GM23248 (cell line): ENCODE measurements around the gene FABP1.

Source experiments
- EZH2 ChIP-seq: fragments of 200-600 bp; sonication (generic); IDR thresholded peaks from 2 replicates; pipeline ENCODE4 v1.6.1; 2018; ENCODE audit warnings: antibody characterized with exemption, mild to moderate bottlenecking; ENCODE audit not compliant: insufficient read depth, poor library complexity, severe bottlenecking
- EZH2phosphoT487 ChIP-seq: fragments of 200-600 bp; sonication (generic); IDR thresholded peaks from 2 replicates; pipeline ENCODE4 v1.6.1; 2018; ENCODE audit warnings: antibody characterized with exemption, moderate library complexity, mild to moderate bottlenecking, low read depth; ENCODE audit not compliant: insufficient read depth

DNA sequence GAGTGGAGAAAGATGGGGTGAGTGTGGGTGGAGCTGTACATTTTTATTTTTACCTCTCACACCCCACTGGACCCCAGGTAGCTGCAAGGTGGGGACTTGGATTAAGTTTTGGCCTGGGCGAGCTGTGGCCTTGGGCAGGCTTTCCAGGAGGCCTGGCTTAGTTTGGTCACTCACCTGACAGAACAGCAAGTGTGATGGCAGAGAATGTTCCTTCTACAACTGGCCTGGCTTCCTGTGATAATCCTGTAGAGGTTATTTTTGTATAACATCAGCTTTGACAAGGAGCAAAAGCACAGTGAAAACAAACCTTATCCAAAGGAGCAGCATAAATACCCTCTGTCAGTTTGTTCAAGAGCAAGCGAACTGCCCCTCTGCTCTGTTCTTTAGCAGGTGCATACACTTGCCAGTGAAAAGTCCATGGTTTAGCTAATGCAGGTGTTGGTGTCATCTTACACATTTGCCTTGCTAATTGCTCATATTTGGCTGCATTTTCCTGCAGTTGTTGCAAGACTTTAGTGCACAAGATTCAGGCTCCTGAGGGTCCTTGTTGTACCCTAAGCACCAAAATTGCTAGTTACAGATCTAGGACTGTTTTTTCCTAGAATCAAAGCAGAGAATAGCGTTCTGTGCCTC is 48.6 kb upstream of the FABP1 start:
- TF ChIP-seq EZH2phosphoT487 (no peak), EZH2 (no peak)
